NK-92 (cell line): Measurements from ENCODE around the gene PSMD8.
A peak's percentile ranks its signal among the peaks of the same experiment; 100 is the strongest.
"Not testable (repeated sequence)": the region's sequence is repeated elsewhere in the genome, so short reads cannot be mapped to it uniquely, and the experiment has no call there.

Experiments
- DNase-seq: peaks from one replicate; lab custom pipeline; 2025; ENCODE audit not compliant: unreplicated experiment; lab: John Stamatoyannopoulos, UW

PSMD8 gene

GRCh38 chr19:38374332-38375097, at the start of gene PSMD8:
Gene PSMD8, plus strand, starts transcription at chr19:38374571. Its CDS starts 31 bp downstream, at chr19:38374602.
- DNase-seq = peak; percentile 90

- DNase-seq = no peak
Measured at GRCh38 chr19:38326591-38326990, 47.8 kb upstream of the PSMD8 start.

GRCh38 chr19:38329651-38330050, 44.7 kb upstream of the PSMD8 start:
- no peak for DNase-seq

GRCh38 chr19:38331728-38332127, 42.6 kb upstream of the PSMD8 start:
- no peak for DNase-seq

- DNase-seq = no peak
Measured at GRCh38 chr19:38333245-38333644, 41.1 kb upstream of the PSMD8 start.

- DNase-seq = peak; percentile 74
Measured at GRCh38 chr19:38335949-38336637, 38.3 kb upstream of the PSMD8 start.

GRCh38 chr19:38336638-38337359, 37.6 kb upstream of the PSMD8 start:
- peak; percentile 66 for DNase-seq

GRCh38 chr19:38337360-38337653, 37.1 kb upstream of the PSMD8 start:
- no peak for DNase-seq

- DNase-seq = not testable (repeated sequence)
Measured at GRCh38 chr19:38339011-38339410, 35.4 kb upstream of the PSMD8 start.

GRCh38 chr19:38340927-38341326, 33.4 kb upstream of the PSMD8 start:
- DNase-seq = no peak

- DNase-seq = no peak
Measured at GRCh38 chr19:38346837-38347236, 27.5 kb upstream of the PSMD8 start.

- DNase-seq = no peak
Measured at GRCh38 chr19:38350883-38351282, 23.5 kb upstream of the PSMD8 start.

- DNase-seq = no peak
Measured at GRCh38 chr19:38351865-38352395, 22.4 kb upstream of the PSMD8 start.

GRCh38 chr19:38352611-38353010, 21.8 kb upstream of the PSMD8 start:
- no peak for DNase-seq

GRCh38 chr19:38355728-38356725, 18.3 kb upstream of the PSMD8 start:
- no peak for DNase-seq

GRCh38 chr19:38358071-38358470, 16.3 kb upstream of the PSMD8 start:
- no peak for DNase-seq

- DNase-seq = no peak
Measured at GRCh38 chr19:38359242-38360021, 14.9 kb upstream of the PSMD8 start.

GRCh38 chr19:38360351-38360750, 14.0 kb upstream of the PSMD8 start:
- no peak for DNase-seq

- DNase-seq = no peak
Measured at GRCh38 chr19:38360839-38361631, 13.3 kb upstream of the PSMD8 start.
